Mesodermal cell (in vitro differentiated cells): Measurements from ENCODE around the gene TRNP1.

Source experiments
- H3K27ac ChIP-seq: 2 replicates; pipeline ENCODE4 v1.7.0; 2013; ENCODE audit warnings: mild to moderate bottlenecking, low read depth, low read length, moderate library complexity; ENCODE audit not compliant: severe bottlenecking
- H3K36me3 ChIP-seq: 2 replicates; pipeline ENCODE4 v1.7.1; 2013; ENCODE audit warnings: mild to moderate bottlenecking, low read length, moderate library complexity; ENCODE audit not compliant: control insufficient read depth, insufficient read depth
- H3K4me1 ChIP-seq: one replicate; pipeline ENCODE4 v1.7.1; 2013; ENCODE audit warnings: mild to moderate bottlenecking, low read length; ENCODE audit not compliant: insufficient read depth, control insufficient read depth, poor library complexity, severe bottlenecking
- H3K4me3 ChIP-seq: 2 replicates; pipeline ENCODE4 v1.7.0; 2013; ENCODE audit warnings: low read length, control low read depth, mild to moderate bottlenecking; ENCODE audit not compliant: insufficient read depth, poor library complexity, severe bottlenecking; ENCODE audit errors: extremely low read depth
- H3K9me3 ChIP-seq: 2 replicates; pipeline ENCODE4 v1.7.1; 2013; ENCODE audit warnings: mild to moderate bottlenecking, low read length, moderate library complexity; ENCODE audit not compliant: control insufficient read depth
- WGBS, 2 experiments: methylation state at CpG; one replicate each; pipeline ENCODE4 v1.1.5; 2013; ENCODE audit warnings: missing lambda C conversion rate in 2 of 2; ENCODE audit not compliant: insufficient coverage in 2 of 2; 5-methylcytosine and 5-hydroxymethylcytosine counted together

The TRNP1 gene

DNA sequence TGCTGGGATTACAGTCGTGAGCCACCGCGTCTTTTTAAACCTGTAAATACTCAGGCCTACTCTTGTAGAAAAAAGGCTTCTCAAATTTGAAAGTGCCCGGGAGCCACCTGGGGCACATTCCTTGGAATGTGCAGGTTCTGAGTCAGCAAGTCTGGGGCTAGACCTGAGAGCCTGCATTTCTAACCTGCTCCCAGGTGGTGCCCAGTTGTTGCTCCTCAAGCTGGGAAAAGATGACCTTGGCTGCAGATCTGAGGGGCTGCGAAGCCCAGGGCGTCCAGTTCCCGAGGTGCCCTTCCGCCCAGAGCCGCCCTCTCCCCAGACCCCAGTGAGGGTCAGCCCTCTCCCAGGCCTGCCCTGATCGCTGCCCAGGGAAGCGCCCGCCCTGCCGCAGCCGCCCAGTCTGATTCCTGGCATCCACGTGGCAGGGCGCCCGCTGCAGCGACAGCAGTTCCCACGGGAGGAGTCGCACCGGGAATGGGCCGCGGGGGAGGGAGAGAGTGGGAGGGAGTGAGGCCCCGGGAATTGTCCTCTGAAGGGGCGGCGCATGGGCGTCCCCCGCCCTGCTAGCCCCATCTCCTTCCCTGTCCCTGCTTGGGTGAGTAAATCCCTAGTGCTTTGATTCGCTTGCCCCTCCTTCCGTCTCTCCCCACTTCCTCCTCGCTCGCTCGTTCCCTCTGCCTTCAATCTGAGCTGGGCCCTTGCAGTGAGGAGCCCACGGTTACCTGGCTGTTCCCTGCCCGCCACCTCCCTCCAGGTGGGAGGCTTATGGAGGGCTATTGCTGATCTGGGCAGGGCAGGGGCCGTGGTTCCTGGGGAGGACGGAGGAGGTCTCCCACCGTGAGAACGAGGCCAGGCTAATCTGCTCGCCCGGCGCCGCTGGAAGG is 38.0 kb downstream of the TRNP1 start:
- H3K27ac ChIP-seq = peak overlapping the region; percentile 29
- H3K9me3 ChIP-seq = no peaks in the 10 kb centered on the region
- no peak overlapping the region for H3K4me3 ChIP-seq
- no peaks in the 10 kb centered on the region for H3K36me3 ChIP-seq
- H3K4me1 ChIP-seq = peaks cover 21% of the 10 kb centered on the region
- WGBS, 2 experiments = 59 to 63% methylated on average over 29 to 30 of the region's 43 CpGs

- no peaks in the 10 kb centered on the region for H3K9me3 ChIP-seq
- WGBS, 2 experiments = 93 to 95% methylated on average over 2 of the region's 2 CpGs
- no peak overlapping the region for H3K4me3 ChIP-seq
- H3K36me3 ChIP-seq = no peaks in the 10 kb centered on the region
- peaks cover 25% of the 10 kb centered on the region for H3K4me1 ChIP-seq
- no peak overlapping the region for H3K27ac ChIP-seq
Observed at GRCh38 chr1:27032119-27032461, 38.6 kb downstream of the TRNP1 start.

GRCh38 chr1:27033043-27033746 is 39.7 kb downstream of the TRNP1 start:
- Histone ChIP-seq H3K4me3 (no peak overlapping the region), H3K9me3 (no peaks in the 10 kb centered on the region), H3K36me3 (no peaks in the 10 kb centered on the region), H3K27ac (peak overlapping the region; percentile 6), H3K4me1 (peaks cover 25% of the 10 kb centered on the region)
- WGBS, 2 experiments = 82 to 90% methylated on average over 3 to 6 of the region's 7 CpGs

- no peaks in the 10 kb centered on the region for H3K36me3 ChIP-seq
- 92% methylated on average over 2 of the region's 4 CpGs for WGBS, 2 experiments
- H3K9me3 ChIP-seq = no peaks in the 10 kb centered on the region
- peaks cover 25% of the 10 kb centered on the region for H3K4me1 ChIP-seq
- H3K27ac ChIP-seq = no peak overlapping the region
- H3K4me3 ChIP-seq = no peak overlapping the region
Observed at GRCh38 chr1:27035344-27035743, 41.9 kb downstream of the TRNP1 start.

GRCh38 chr1:27036718-27037117 is 43.2 kb downstream of the TRNP1 start:
- Histone ChIP-seq H3K4me1 (peaks cover 18% of the 10 kb centered on the region), H3K9me3 (no peaks in the 10 kb centered on the region), H3K27ac (no peak overlapping the region), H3K4me3 (no peak overlapping the region), H3K36me3 (no peaks in the 10 kb centered on the region)
- 100% methylated on average over 1 of the region's 1 CpG; no CpG with 5 or more reads in 1 of the 2 experiments for WGBS, 2 experiments

- H3K27ac ChIP-seq = no peak overlapping the region
- H3K4me3 ChIP-seq = no peak overlapping the region
- no peaks in the 10 kb centered on the region for H3K36me3 ChIP-seq
- H3K9me3 ChIP-seq = no peaks in the 10 kb centered on the region
- H3K4me1 ChIP-seq = peaks cover 16% of the 10 kb centered on the region
- WGBS, 2 experiments = 90 to 96% methylated on average over 4 to 5 of the region's 10 CpGs
Observed at GRCh38 chr1:27037518-27037917, 44.0 kb downstream of the TRNP1 start.

DNA sequence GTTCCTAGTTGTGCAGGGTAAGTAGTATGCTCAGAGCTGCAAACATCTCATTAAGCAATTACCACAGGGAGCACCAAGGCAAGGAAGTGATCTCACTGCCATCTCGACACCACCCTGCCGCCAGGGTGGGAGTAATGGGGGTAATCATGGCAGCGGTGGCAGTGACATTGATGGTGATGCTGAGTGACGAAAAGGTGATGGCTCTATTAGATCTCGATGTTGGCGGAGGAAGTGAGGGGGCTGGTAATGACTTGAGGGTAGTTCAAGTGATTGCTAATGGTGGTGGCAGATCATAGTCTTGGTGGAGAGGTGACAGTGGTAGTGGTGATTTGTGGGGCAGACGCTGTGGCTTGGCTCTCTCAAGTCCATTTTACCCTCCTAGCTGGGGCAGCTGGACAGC is 44.5 kb downstream of the TRNP1 start:
- 92 to 94% methylated on average over 4 to 6 of the region's 7 CpGs for WGBS, 2 experiments
- no peaks in the 10 kb centered on the region for H3K36me3 ChIP-seq
- H3K4me1 ChIP-seq = peaks cover 16% of the 10 kb centered on the region
- H3K9me3 ChIP-seq = no peaks in the 10 kb centered on the region
- H3K27ac ChIP-seq = peak overlapping the region; percentile 29
- H3K4me3 ChIP-seq = no peak overlapping the region

- no peak overlapping the region for H3K4me3 ChIP-seq
- H3K36me3 ChIP-seq = no peaks in the 10 kb centered on the region
- H3K27ac ChIP-seq = no peak overlapping the region
- no peaks in the 10 kb centered on the region for H3K9me3 ChIP-seq
- H3K4me1 ChIP-seq = peaks cover 4% of the 10 kb centered on the region
- WGBS, 2 experiments = 80 to 95% methylated on average over 1 to 3 of the region's 7 CpGs
Observed at GRCh38 chr1:27042670-27043069, 49.2 kb downstream of the TRNP1 start.

DNA sequence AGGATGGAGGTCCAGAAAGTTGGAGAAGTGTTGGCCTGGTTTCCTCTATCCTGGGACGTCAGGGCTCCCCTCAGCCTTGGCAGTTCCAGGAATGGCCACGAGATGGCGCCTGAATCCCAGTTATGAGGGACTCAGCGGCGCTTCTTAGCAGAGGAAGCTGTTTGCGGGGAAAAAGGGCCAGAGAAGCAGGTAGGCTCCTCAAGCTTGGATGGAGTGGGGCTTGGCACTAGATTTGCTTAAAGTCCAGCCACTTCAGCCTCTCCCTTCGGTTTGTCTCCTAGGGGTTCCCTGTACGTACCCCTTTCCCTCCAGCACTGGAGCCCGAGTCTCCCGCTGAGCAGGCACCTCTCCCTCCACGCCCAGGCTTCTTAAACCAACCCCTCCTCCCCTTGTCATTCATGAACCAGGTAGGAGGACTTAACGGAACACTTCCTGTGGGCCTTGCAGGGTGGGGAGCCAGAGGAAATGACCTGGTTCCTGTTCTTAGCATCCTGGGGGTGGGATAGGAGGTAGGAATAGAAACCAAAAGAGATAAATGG is 51.2 kb downstream of the TRNP1 start:
- no peaks in the 10 kb centered on the region for H3K9me3 ChIP-seq
- no peaks in the 10 kb centered on the region for H3K36me3 ChIP-seq
- H3K27ac ChIP-seq = no peak overlapping the region
- peaks cover 4% of the 10 kb centered on the region for H3K4me1 ChIP-seq
- H3K4me3 ChIP-seq = no peak overlapping the region
- 7 to 15% methylated on average over 10 to 11 of the region's 12 CpGs for WGBS, 2 experiments

- Histone ChIP-seq H3K36me3 (no peaks in the 10 kb centered on the region), H3K4me3 (no peak overlapping the region), H3K9me3 (no peaks in the 10 kb centered on the region), H3K27ac (no peak overlapping the region), H3K4me1 (peaks cover 4% of the 10 kb centered on the region)
- 37 to 43% methylated on average over 15 to 16 of the region's 17 CpGs for WGBS, 2 experiments
Observed at GRCh38 chr1:27045973-27046558, 52.6 kb downstream of the TRNP1 start.
